Colonic mucosa (tissue), 4 donors: ENCODE data around the gene PCDHGA5. TPM values are rescaled to one million over a fixed set of nuclear protein-coding genes. Genes with fewer than 3 reads are reported as not detected.
"Not testable (repeated sequence)": the region's sequence is repeated elsewhere in the genome, so short reads cannot be mapped to it uniquely, and the experiment has no call there.

Source experiments
- DNase-seq: peaks from one replicate; pipeline ENCODE4 v3.0.0-alpha.2; 2020
- H3K27ac ChIP-seq: fragments of 200-600 bp; one replicate; pipeline ENCODE4 v1.8.0; 2021
- H3K27me3 ChIP-seq: fragments of 200-600 bp; one replicate; pipeline ENCODE4 v1.8.0; 2021
- H3K36me3 ChIP-seq: fragments of 200-600 bp; one replicate; pipeline ENCODE4 v1.8.0; 2021
- H3K4me1 ChIP-seq: fragments of 200-600 bp; one replicate; pipeline ENCODE4 v1.8.0; 2021; ENCODE audit warnings: mild to moderate bottlenecking
- H3K4me3 ChIP-seq: fragments of 200-600 bp; one replicate; pipeline ENCODE4 v1.8.0; 2021
- H3K9ac ChIP-seq, 2 donors: one replicate each; pipeline ENCODE4 v1.7.0; 2013; ENCODE audit warnings: control low read depth in 2 of 2, low read depth in 2 of 2, low read length in 2 of 2
- H3K9me3 ChIP-seq: fragments of 200-600 bp; one replicate; pipeline ENCODE4 v1.8.0; 2021
- intact Hi-C: fragments of 100-400 bp; cut with DNase I; formaldehyde crosslinking; loops from one replicate; pipeline ENCODE4 v1.14.1; 2022
- total RNA-seq, 2 donors: library from RNA; stranded (reverse); fragmentation: NEBNext Ultra II Directional in 1 of 2; extraction: Animal tissue kit (Norgen Biotek cat#: 25700) in 1 of 2; gene quantifications; one replicate each; pipeline ENCODE4 v1.2.1, GENCODE V29; 2021
- TF ChIP-seq, protein P1 (sequence below): fragments of 200-600 bp; IDR thresholded peaks from one replicate; pipeline ENCODE4 v1.8.0; 2022; ENCODE audit warnings: antibody characterized with exemption, mild to moderate bottlenecking
- donor health status: healthy.
- donor health status: DM: no; HTN: no; CAD: no.
- donor health status: DM: no; HTN: no; CAD: no.

Gene PCDHGA5
- total RNA-seq, result 1 to 10 TPM in 1 of 2 donors, under 1 TPM in 1; 0.52 to 1.1 TPM

DNA sequence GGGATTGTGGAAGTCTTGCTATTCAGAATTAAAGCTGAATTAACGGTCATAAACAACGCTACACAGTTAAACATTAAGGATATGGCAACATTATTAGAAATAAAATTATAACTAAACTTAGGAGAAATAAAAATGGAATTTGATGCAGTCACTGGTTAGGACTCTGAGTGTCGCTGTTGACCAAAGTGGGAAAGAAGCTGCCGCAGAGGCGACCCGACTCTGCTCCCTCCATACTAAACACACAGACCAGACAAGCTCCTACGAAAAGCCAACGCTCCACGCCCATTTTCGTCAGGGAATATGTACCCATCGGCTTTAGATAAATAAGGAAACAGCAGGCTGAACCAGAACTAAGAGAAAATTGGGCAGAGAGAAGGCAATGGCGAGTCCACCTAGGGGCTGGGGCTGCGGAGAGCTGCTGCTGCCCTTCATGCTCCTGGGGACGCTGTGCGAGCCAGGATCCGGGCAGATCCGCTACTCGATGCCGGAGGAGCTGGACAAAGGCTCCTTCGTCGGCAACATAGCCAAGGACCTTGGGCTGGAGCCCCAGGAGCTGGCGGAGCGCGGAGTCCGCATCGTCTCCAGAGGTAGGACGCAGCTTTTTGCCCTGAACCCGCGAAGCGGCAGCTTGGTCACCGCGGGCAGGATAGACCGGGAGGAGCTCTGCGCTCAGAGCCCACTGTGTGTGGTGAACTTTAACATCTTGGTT, at the start of gene PCDHGA5:
Gene PCDHGA5 (plus strand): TSS at position 211 of the 709 bp plus-strand sequence. CDS start 169 bp downstream, at position 380.
- no peak within 1 kb of the TSS for H3K9ac ChIP-seq
- no peaks in the 10 kb centered on the region for H3K27me3 ChIP-seq
- no peaks in the 10 kb centered on the region for H3K4me1 ChIP-seq
- no peaks in the 10 kb centered on the region for H3K36me3 ChIP-seq
- TF ChIP-seq, protein P1, sequence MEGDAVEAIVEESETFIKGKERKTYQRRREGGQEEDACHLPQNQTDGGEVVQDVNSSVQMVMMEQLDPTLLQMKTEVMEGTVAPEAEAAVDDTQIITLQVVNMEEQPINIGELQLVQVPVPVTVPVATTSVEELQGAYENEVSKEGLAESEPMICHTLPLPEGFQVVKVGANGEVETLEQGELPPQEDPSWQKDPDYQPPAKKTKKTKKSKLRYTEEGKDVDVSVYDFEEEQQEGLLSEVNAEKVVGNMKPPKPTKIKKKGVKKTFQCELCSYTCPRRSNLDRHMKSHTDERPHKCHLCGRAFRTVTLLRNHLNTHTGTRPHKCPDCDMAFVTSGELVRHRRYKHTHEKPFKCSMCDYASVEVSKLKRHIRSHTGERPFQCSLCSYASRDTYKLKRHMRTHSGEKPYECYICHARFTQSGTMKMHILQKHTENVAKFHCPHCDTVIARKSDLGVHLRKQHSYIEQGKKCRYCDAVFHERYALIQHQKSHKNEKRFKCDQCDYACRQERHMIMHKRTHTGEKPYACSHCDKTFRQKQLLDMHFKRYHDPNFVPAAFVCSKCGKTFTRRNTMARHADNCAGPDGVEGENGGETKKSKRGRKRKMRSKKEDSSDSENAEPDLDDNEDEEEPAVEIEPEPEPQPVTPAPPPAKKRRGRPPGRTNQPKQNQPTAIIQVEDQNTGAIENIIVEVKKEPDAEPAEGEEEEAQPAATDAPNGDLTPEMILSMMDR, result no peak
- H3K9me3 ChIP-seq, result no peaks in the 10 kb centered on the region
- DNase-seq, result no peak
- no peak within 1 kb of the TSS for H3K27ac ChIP-seq
- intact Hi-C loops, result no loop called here
- H3K4me3 ChIP-seq, result no peak within 1 kb of the TSS

DNA sequence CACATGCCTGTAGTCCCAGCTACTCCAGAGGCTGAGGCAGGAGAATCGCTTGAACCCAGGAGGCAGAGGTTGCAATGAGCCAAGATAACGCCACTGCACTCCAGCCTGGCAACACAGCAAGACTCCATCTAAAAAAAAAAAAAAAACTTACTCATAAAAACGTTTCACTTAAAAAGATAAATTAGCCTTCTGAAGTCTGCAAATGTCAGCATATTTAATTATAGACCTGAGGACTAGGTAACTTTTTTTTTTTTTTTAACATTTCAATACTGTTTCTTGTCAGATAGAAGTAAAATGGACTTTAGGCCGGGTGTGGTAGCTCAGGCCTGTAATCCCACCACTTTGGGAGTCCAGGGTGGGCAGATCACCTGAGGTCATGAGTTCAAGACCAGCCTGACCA, 47.0 kb upstream of the PCDHGA5 start:
- H3K36me3 ChIP-seq, H3K27me3 ChIP-seq, H3K27ac ChIP-seq, H3K4me3 ChIP-seq, H3K9ac ChIP-seq, intact Hi-C loops, DNase-seq, H3K4me1 ChIP-seq: not testable (repeated sequence)
- peaks cover 14% of the 10 kb centered on the region for H3K9me3 ChIP-seq

DNA sequence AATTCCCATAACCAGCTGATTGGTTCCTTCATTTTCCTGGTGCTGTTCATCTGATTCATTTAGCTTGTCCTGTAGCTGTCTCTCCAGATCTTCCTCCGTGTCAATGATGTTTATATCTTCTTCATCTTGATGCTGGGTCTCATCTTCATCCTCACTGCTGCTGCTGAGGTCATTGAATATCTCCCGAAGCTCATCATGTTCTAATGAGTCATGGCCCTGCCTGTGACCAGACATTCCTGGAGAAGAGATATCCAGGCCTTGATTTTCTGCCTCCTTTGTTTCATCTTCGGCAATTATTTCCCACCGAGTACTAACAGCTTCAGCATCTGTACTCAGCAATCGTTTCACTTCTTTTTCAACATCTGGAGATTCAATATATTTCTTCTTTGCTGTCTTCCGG, 44.8 kb upstream of the PCDHGA5 start:
- TF ChIP-seq, protein P1, result no peak
- H3K4me1 ChIP-seq, result no peaks in the 10 kb centered on the region
- no peaks in the 10 kb centered on the region for H3K36me3 ChIP-seq
- intact Hi-C loops, result no loop called here
- H3K4me3 ChIP-seq, result no peak overlapping the region
- H3K27me3 ChIP-seq, result no peaks in the 10 kb centered on the region
- no peak overlapping the region for H3K9ac ChIP-seq
- H3K27ac ChIP-seq, result no peak overlapping the region
- peaks cover 14% of the 10 kb centered on the region for H3K9me3 ChIP-seq
- no peak for DNase-seq

DNA sequence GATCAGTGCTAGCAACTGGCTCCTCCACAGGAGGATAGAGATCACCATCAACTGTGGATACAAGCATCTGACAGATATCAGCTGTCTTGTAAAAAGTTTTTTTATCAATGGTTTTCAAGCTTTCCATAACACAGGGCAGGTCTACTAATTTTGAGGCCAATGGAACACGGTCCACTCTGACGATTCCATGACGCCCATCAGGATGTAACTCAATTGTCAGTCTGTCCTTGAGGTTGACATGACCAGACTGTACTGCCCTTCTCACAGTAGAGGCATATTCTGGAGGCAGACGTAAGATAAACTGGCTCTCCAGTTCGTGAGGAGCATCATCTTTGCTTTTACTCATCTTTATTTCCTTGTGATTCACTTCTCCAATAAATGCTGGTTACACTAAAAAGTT, 44.3 kb upstream of the PCDHGA5 start:
- TF ChIP-seq, protein P1, result no peak
- DNase-seq, result no peak
- Histone ChIP-seq H3K9ac (no peak overlapping the region), H3K36me3 (no peaks in the 10 kb centered on the region), H3K4me1 (no peaks in the 10 kb centered on the region), H3K4me3 (peak overlapping the region; percentile 82), H3K9me3 (peaks cover 14% of the 10 kb centered on the region), H3K27ac (no peak overlapping the region), H3K27me3 (no peaks in the 10 kb centered on the region)
- intact Hi-C loops, result loop anchor here (5.0 kb wide), 1 partner anchor 243 kb away; no protein-coding TSS in a partner anchor

DNA sequence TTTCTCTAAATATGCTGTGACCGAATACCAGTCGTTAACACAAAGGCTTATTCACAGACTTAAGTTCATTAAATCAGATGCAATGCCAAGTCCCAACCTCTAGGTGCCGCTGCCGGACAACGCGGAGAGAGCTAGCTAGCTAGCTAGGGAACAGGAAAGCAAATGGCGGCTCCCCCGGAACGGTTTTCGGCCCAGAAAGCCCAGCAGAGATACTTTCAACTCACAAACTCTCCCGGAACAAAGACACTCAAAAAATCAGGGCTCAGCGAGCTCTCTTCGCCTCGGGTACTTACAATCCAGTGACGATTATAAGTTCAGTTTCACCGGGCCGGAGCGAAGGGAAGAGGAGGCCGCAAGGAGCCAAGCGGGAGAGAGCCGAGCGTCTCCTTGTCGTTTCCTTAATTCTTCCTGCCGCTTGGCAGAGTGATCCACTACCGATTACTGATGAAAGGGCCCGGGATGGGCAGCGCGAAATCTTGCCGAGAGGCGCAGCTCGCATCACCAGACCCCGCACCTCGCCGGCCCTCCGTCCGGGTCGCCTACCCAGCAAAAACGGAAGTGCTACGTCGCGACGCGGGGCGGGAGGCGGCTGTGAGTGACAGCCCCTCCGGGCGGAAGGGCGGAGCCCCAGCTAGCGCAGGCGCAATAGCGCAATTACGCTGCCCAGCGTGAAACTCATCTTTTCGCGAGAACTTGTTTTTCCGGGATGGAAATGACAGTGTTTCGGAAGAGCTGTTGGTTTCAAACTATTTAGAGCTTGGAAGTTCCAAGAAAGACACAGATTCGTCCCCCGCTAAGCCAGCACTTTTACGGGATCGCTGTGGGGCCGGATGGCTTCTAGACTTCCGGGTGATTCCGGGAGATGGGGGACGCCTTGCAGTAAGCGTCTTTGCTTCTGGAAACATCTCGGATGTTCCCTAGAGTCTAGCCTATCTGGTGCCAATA, 43.5 kb upstream of the PCDHGA5 start, which contains the start of gene TAF7:
Gene TAF7 (minus strand): TSS at position 560 of the 945 bp plus-strand sequence. CDS start 740 bp downstream, outside the sequence.
- peak; percentile 92 for DNase-seq
- TF ChIP-seq, protein P1, result peak; percentile 79
- H3K9me3 ChIP-seq, result peaks cover 14% of the 10 kb centered on the region

More for the DNA sequence above, 43.5 kb upstream of the PCDHGA5 start, which contains the start of gene TAF7:
- Histone ChIP-seq H3K9ac (peak within 1 kb of the TSS; percentile 71 to 74), H3K4me3 (peak within 1 kb of the TSS; percentile 82), H3K27me3 (no peaks in the 10 kb centered on the region), H3K4me1 (no peaks in the 10 kb centered on the region), H3K36me3 (no peaks in the 10 kb centered on the region), H3K27ac (peak within 1 kb of the TSS; percentile 93)
- intact Hi-C loops, result loop anchor here (5.0 kb wide), 1 partner anchor 242 kb away; no protein-coding TSS in a partner anchor
